ENCODE data around the gene TMEM106C. TPM values are rescaled to one million over a fixed set of nuclear protein-coding genes. Genes with fewer than 3 reads are reported as not detected.

The TMEM106C gene
- polyA plus RNA-seq, 1 experiment, result 217 TPM

DNA sequence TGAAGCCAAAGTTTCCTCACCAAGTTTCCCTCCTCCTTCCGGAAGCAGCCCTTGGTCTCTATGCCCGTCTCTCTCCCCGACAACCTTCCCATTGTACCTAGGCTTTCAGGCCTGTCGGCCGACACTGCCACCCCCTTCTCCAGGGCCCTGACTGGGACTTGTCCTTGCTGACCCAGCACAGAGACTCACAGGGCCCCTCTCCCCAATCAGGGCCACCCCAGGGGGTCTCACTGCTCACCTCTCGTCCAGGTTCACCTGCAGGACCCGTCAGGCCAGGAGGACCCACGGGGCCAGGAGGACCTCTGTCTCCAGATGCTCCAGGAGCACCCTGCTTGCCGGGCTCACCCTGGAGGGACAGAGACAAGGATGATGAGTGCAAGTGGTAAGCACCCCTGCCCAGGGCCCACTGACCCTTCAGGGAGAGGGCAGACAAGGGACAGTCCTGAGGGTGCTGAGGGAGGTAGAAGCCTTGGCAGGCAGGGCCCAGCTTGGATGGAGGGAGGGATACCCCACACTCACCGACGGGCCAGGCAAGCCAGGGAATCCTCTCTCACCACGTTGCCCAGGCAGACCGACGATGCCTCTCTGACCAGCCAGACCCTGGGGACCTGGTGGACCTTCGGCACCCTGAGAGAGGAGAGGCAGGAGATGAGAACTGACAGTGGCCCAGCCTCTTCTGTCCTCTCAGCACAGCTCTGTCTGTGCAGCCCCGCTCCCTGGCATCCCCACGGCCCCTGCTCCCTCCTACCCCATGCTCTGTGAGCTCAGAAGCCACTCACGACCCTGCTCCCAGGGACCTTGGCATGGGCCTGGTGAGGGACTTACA, 14.6 kb downstream of the TMEM106C start:
- Histone ChIP-seq H3K36me3 (ENCODE audit: control insufficient read depth, insufficient read depth, low read length) (no peaks in the 10 kb centered on the region), H3K4me3 (ENCODE audit: low read depth, low read length) (no peak overlapping the region), H3K27me3 (ENCODE audit: control insufficient read depth, insufficient read depth, low read length) (peaks cover 9% of the 10 kb centered on the region)
- ChIA-PET CTCF (interaction anchor here (2.8 kb wide), 1 partner anchor 14 kb away, joined by 10 read pairs; the partner anchor contains the start of gene TMEM106C), POLR2A (no interaction called here)
- TF ChIP-seq, protein P1, sequence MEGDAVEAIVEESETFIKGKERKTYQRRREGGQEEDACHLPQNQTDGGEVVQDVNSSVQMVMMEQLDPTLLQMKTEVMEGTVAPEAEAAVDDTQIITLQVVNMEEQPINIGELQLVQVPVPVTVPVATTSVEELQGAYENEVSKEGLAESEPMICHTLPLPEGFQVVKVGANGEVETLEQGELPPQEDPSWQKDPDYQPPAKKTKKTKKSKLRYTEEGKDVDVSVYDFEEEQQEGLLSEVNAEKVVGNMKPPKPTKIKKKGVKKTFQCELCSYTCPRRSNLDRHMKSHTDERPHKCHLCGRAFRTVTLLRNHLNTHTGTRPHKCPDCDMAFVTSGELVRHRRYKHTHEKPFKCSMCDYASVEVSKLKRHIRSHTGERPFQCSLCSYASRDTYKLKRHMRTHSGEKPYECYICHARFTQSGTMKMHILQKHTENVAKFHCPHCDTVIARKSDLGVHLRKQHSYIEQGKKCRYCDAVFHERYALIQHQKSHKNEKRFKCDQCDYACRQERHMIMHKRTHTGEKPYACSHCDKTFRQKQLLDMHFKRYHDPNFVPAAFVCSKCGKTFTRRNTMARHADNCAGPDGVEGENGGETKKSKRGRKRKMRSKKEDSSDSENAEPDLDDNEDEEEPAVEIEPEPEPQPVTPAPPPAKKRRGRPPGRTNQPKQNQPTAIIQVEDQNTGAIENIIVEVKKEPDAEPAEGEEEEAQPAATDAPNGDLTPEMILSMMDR (IDR thresholded peaks at IDR 0.05; ENCODE audit: insufficient read depth, low read depth, low read length), result no peak
- DNase-seq (ENCODE audit: low read depth), result no peak

DNA sequence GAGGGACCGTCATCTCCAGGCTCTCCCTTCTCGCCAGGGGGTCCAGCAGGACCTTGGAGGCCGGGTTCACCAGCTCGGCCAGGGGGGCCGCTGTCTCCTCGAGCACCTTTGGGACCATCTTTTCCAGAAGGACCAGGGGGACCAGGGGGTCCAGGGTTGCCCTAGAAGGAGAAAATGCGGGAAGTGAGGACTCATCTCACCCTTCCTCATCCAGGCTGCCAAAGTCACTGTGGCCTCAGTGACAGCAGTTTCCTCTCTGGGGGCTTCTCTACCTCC, 15.1 kb downstream of the TMEM106C start:
- CTCF ChIA-PET, result interaction anchor here (2.8 kb wide), 1 partner anchor 15 kb away, joined by 10 read pairs; the partner anchor contains the start of gene TMEM106C
- H3K4me3 ChIP-seq (ENCODE audit: low read depth, low read length), result no peak overlapping the region
- no peaks in the 10 kb centered on the region for H3K36me3 ChIP-seq (ENCODE audit: control insufficient read depth, insufficient read depth, low read length)
- POLR2A ChIA-PET, result no interaction called here
- no peak for DNase-seq (ENCODE audit: low read depth)
- peaks cover 11% of the 10 kb centered on the region for H3K27me3 ChIP-seq (ENCODE audit: control insufficient read depth, insufficient read depth, low read length)
- TF ChIP-seq, protein P1 (IDR thresholded peaks at IDR 0.05; ENCODE audit: insufficient read depth, low read depth, low read length), result no peak

DNA sequence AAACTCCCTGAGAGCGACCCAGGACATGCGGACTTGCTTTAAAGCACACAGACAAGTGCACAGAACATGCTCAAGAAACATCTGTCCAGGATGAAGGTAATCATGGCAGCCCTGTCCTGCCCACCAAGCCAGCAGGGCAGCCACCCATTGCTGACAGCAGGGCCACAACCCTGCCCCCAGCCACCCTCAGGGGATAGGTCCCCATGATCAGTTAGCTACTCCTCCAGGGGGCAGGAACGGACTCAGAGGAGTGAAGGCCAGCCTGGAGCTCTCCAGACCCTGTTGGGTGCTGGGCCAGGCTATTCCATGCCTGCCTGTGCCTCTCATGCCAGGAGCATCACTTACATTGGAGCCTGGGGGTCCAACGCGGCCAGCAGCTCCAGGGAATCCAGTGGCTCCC, 15.8 kb downstream of the TMEM106C start:
- Histone ChIP-seq H3K4me3 (ENCODE audit: low read depth, low read length) (no peak overlapping the region), H3K36me3 (ENCODE audit: control insufficient read depth, insufficient read depth, low read length) (no peaks in the 10 kb centered on the region), H3K27me3 (ENCODE audit: control insufficient read depth, insufficient read depth, low read length) (peaks cover 11% of the 10 kb centered on the region)
- ChIA-PET CTCF (interaction anchor here (0.6 to 2.8 kb wide), 2 partner anchors 15 to 214 kb away, joined by 3 to 10 read pairs; partner anchors contain the start of gene TMEM106C), POLR2A (no interaction called here)
- no peak for DNase-seq (ENCODE audit: low read depth)
- TF ChIP-seq, protein P1 (IDR thresholded peaks at IDR 0.05; ENCODE audit: insufficient read depth, low read depth, low read length), result no peak

DNA sequence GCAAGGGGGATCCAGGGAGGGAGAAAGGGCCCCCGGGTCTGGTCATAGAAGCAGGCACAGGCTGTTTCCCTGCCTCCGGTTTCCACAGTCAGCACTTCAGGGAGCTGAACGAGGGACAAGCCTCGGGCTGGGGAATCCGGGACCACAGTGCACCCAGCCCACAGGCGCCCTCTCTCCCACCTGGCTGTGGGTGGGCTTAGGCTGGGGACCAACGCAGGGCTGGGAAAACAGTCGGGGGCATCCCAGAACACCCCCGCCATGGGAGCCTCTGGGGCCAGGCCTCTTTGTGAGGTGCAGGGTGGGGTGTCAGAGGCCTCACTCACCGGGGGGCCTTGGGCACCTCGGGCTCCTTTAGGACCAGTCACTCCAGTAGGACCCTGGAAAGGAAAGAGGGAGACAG, 16.3 kb downstream of the TMEM106C start:
- H3K4me3 ChIP-seq (ENCODE audit: low read depth, low read length), result no peak overlapping the region
- TF ChIP-seq, protein P1 (IDR thresholded peaks at IDR 0.05; ENCODE audit: insufficient read depth, low read depth, low read length), result no peak
- CTCF ChIA-PET, result interaction anchor here (2.8 kb wide), 1 partner anchor 16 kb away, joined by 10 read pairs; the partner anchor contains the start of gene TMEM106C
- H3K36me3 ChIP-seq (ENCODE audit: control insufficient read depth, insufficient read depth, low read length), result no peaks in the 10 kb centered on the region
- DNase-seq (ENCODE audit: low read depth), result no peak
- POLR2A ChIA-PET, result no interaction called here
- H3K27me3 ChIP-seq (ENCODE audit: control insufficient read depth, insufficient read depth, low read length), result peaks cover 11% of the 10 kb centered on the region

DNA sequence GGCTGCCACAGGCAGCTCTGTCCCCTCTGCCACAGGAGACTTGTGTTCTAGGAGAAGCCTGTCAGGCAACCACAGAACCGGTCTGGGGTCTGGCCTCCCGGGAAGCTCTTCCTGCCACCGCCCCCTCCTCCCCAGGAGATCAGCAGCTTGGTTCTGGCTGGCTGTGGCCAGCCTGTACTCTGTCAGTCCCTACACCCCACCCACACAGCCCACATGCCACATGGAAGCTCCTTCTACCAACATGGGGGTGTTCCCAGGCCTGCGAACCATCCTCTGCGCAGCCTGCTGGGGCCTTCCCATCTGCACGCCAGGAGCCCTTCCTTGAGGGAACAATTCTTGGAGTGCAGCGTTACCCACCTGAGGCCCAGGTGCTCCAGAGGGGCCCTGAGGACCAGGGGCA, 16.8 kb downstream of the TMEM106C start:
- DNase-seq (ENCODE audit: low read depth), result no peak
- ChIA-PET POLR2A (no interaction called here), CTCF (interaction anchor here (0.9 to 2.8 kb wide), 2 partner anchors 11 to 16 kb away, joined by 3 to 10 read pairs; partner anchors contain the start of gene TMEM106C)
- H3K36me3 ChIP-seq (ENCODE audit: control insufficient read depth, insufficient read depth, low read length), result no peaks in the 10 kb centered on the region
- no peak overlapping the region for H3K4me3 ChIP-seq (ENCODE audit: low read depth, low read length)
- peaks cover 9% of the 10 kb centered on the region for H3K27me3 ChIP-seq (ENCODE audit: control insufficient read depth, insufficient read depth, low read length)
- TF ChIP-seq, protein P1 (IDR thresholded peaks at IDR 0.05; ENCODE audit: insufficient read depth, low read depth, low read length), result no peak

Measured in BJ (cell line).